ENCODE results near the gene GJA1. TPM values are rescaled to one million over a fixed set of nuclear protein-coding genes. Genes with fewer than 3 reads are reported as not detected.
A peak's percentile ranks its signal among the peaks of the same experiment; 100 is the strongest.

Gene GJA1
- total RNA-seq, 1 experiment from 2014 or later, result 120 TPM

GRCh38 chr6:121439926-121440325 lies 4.5 kb downstream of the GJA1 start:
- H3K27ac ChIP-seq (ENCODE audit: low read depth, low read length, poor library complexity, severe bottlenecking), result no peak overlapping the region
- POLR2A ChIA-PET (ENCODE audit: low non-redundant PET), result no interaction called here
- intact Hi-C loops (cut with micrococcal nuclease; ENCODE audit: unreplicated experiment), result loop anchor here (10.0 kb wide), 2 partner anchors 225 to 1095 kb away; no protein-coding TSS in a partner anchor

GRCh38 chr6:121441477-121441876 lies 6.0 kb downstream of the GJA1 start:
- no TSS peak for BruUV-seq (replicated peaks)
- POLR2A ChIA-PET (ENCODE audit: low non-redundant PET), result no interaction called here
- CTCF ChIA-PET, result no interaction called here
- H3K9me3 ChIP-seq (ENCODE audit: low read depth, low read length, poor library complexity, severe bottlenecking), result no peaks in the 10 kb centered on the region
- no peak for TF ChIP-seq CTCF (conservative IDR thresholded peaks at IDR 0.05; ENCODE audit: low read depth, low read length)
- TF ChIP-seq EZH2 (IDR thresholded peaks at IDR 0.05; ENCODE audit: borderline replicate concordance, low read depth, low read length, poor library complexity, severe bottlenecking), result no peak
- H3K27ac ChIP-seq (ENCODE audit: low read depth, low read length, poor library complexity, severe bottlenecking), result no peak overlapping the region
- no peak overlapping the region for H3K4me3 ChIP-seq (ENCODE audit: low read depth, low read length, poor library complexity, severe bottlenecking)
- H3K36me3 ChIP-seq (ENCODE audit: insufficient read depth, low read length, poor library complexity, severe bottlenecking), result peaks cover 4% of the 10 kb centered on the region
- no peaks in the 10 kb centered on the region for H3K27me3 ChIP-seq (replicated peaks; ENCODE audit: insufficient read depth, low read depth, low read length, poor library complexity)
- intact Hi-C loops (cut with micrococcal nuclease; ENCODE audit: unreplicated experiment), result no loop called here
- no peak for DNase-seq (ENCODE audit: low spot score)
- peaks cover 52% of the 10 kb centered on the region for H3K4me1 ChIP-seq (ENCODE audit: insufficient read depth, low read length, poor library complexity, severe bottlenecking)

More at GRCh38 chr6:121439926-121440325, 4.5 kb downstream of the GJA1 start:
- no peaks in the 10 kb centered on the region for H3K36me3 ChIP-seq (ENCODE audit: insufficient read depth, low read length, poor library complexity, severe bottlenecking)
- H3K4me3 ChIP-seq (ENCODE audit: low read depth, low read length, poor library complexity, severe bottlenecking), result peak overlapping the region; percentile 4
- no peaks in the 10 kb centered on the region for H3K27me3 ChIP-seq (replicated peaks; ENCODE audit: insufficient read depth, low read depth, low read length, poor library complexity)
- CTCF ChIA-PET, result no interaction called here
- H3K9me3 ChIP-seq (ENCODE audit: low read depth, low read length, poor library complexity, severe bottlenecking), result no peaks in the 10 kb centered on the region
- no TSS peak for BruUV-seq (replicated peaks)
- no peak for TF ChIP-seq EZH2 (IDR thresholded peaks at IDR 0.05; ENCODE audit: borderline replicate concordance, low read depth, low read length, poor library complexity, severe bottlenecking)
- TF ChIP-seq CTCF (conservative IDR thresholded peaks at IDR 0.05; ENCODE audit: low read depth, low read length), result no peak
- no peak for DNase-seq (ENCODE audit: low spot score)
- peaks cover 55% of the 10 kb centered on the region for H3K4me1 ChIP-seq (ENCODE audit: insufficient read depth, low read length, poor library complexity, severe bottlenecking)

- ChIA-PET POLR2A (ENCODE audit: low non-redundant PET) (no interaction called here), CTCF (no interaction called here)
- H3K4me3 ChIP-seq (ENCODE audit: low read depth, low read length, poor library complexity, severe bottlenecking), result no peak overlapping the region
- no peak for TF ChIP-seq CTCF (conservative IDR thresholded peaks at IDR 0.05; ENCODE audit: low read depth, low read length)
- no peak for TF ChIP-seq EZH2 (IDR thresholded peaks at IDR 0.05; ENCODE audit: borderline replicate concordance, low read depth, low read length, poor library complexity, severe bottlenecking)
- H3K27me3 ChIP-seq (replicated peaks; ENCODE audit: insufficient read depth, low read depth, low read length, poor library complexity), result no peaks in the 10 kb centered on the region
- DNase-seq (ENCODE audit: low spot score), result no peak
- peaks cover 52% of the 10 kb centered on the region for H3K4me1 ChIP-seq (ENCODE audit: insufficient read depth, low read length, poor library complexity, severe bottlenecking)
- no TSS peak for BruUV-seq (replicated peaks)
- no peak overlapping the region for H3K27ac ChIP-seq (ENCODE audit: low read depth, low read length, poor library complexity, severe bottlenecking)
- peaks cover 15% of the 10 kb centered on the region for H3K36me3 ChIP-seq (ENCODE audit: insufficient read depth, low read length, poor library complexity, severe bottlenecking)
- intact Hi-C loops (cut with micrococcal nuclease; ENCODE audit: unreplicated experiment), result no loop called here
- H3K9me3 ChIP-seq (ENCODE audit: low read depth, low read length, poor library complexity, severe bottlenecking), result no peaks in the 10 kb centered on the region
These were observed 7.1 kb downstream of the GJA1 start for GRCh38 chr6:121442576-121442975.
